Endothelial cell of umbilical vein (primary cell): ENCODE measurements around the gene CTAG1A.

ENCODE experiments used
- CTCF ChIP-seq, 2 donors: IDR thresholded peaks; 1 replicate in 1 of 2; 2 replicates in 1 of 2; pipeline ENCODE4 v1.5.1; 2011; ENCODE audit warnings: low read length in 2 of 2, mild to moderate bottlenecking in 2 of 2, moderate library complexity in 2 of 2, control low read depth in 1 of 2, inconsistent platforms in 1 of 2, low read depth in 1 of 2; ENCODE audit not compliant: insufficient read depth in 1 of 2; ENCODE audit errors: extremely low read depth in 1 of 2
- EZH2 ChIP-seq: IDR thresholded peaks from 2 replicates; pipeline ENCODE4 v1.6.1; 2012; ENCODE audit warnings: borderline replicate concordance, low read depth, mild to moderate bottlenecking, moderate library complexity, low read length, inconsistent platforms; ENCODE audit not compliant: severe bottlenecking
- FOS ChIP-seq: IDR thresholded peaks from 2 replicates; pipeline ENCODE4 v1.6.1; 2011; ENCODE audit warnings: mild to moderate bottlenecking, low read length, moderate library complexity, borderline replicate concordance; ENCODE audit not compliant: insufficient read depth
- GATA2 ChIP-seq: IDR thresholded peaks from 2 replicates; pipeline ENCODE4 v1.7.0; 2011; ENCODE audit warnings: low read depth, mild to moderate bottlenecking, moderate library complexity, mixed read lengths, low read length; ENCODE audit not compliant: insufficient read length, insufficient read depth
- JUN ChIP-seq: IDR thresholded peaks from 2 replicates; pipeline ENCODE4 v1.6.1; 2011; ENCODE audit warnings: borderline replicate concordance, low read depth; ENCODE audit not compliant: insufficient read length, insufficient read depth
- MAX ChIP-seq: IDR thresholded peaks from 2 replicates; pipeline ENCODE4 v1.6.1; 2011; ENCODE audit not compliant: insufficient read depth, insufficient read length
- MYC ChIP-seq: IDR thresholded peaks from one replicate; pipeline ENCODE4 v1.6.1; 2011; ENCODE audit warnings: mild to moderate bottlenecking, low read depth, low read length
- POLR2A ChIP-seq: IDR thresholded peaks from 2 replicates; pipeline ENCODE4 v1.6.1; 2012; ENCODE audit warnings: low read depth, mild to moderate bottlenecking, control low read depth, low read length
- POLR2AphosphoS5 ChIP-seq: IDR thresholded peaks from 2 replicates; pipeline ENCODE4 v1.6.1; 2012; ENCODE audit warnings: low read depth, mild to moderate bottlenecking, control low read depth, low read length, moderate library complexity; ENCODE audit not compliant: insufficient read depth

GRCh38 chrX:154600759-154601374 lies 15.9 kb downstream of the CTAG1A start:
- TF ChIP-seq JUN (no peak), CTCF (IDR thresholded peaks at IDR 0.05; ENCODE audit: extremely low read depth in 1 of 2, insufficient read depth in 1 of 2, low read depth in 1 of 2, low read length in 2 of 2) (no peak), EZH2 (no peak), MAX (no peak), MYC (no peak), POLR2A (no peak), POLR2AphosphoS5 (no peak), GATA2 (no peak), FOS (no peak)
